Measurements from ENCODE around the gene ARHGAP10.

Gene ARHGAP10

GRCh38 chr4:147732518-147733235 lies 789 bp downstream of the ARHGAP10 start:
- no peak for DNase-seq (ENCODE audit: low read depth)

- no peak for DNase-seq (ENCODE audit: low read depth)
These were observed 1.9 kb downstream of the ARHGAP10 start for GRCh38 chr4:147733716-147734344.

- no peak for DNase-seq (ENCODE audit: low read depth)
These were observed 2.6 kb downstream of the ARHGAP10 start for GRCh38 chr4:147734496-147734895.

GRCh38 chr4:147735413-147736301 lies 3.8 kb downstream of the ARHGAP10 start:
- DNase-seq (ENCODE audit: low read depth), result no peak

- DNase-seq (ENCODE audit: low read depth), result no peak
These were observed 4.6 kb downstream of the ARHGAP10 start for GRCh38 chr4:147736458-147736857.

GRCh38 chr4:147737623-147738022 lies 5.7 kb downstream of the ARHGAP10 start:
- DNase-seq (ENCODE audit: low read depth), result no peak

GRCh38 chr4:147739239-147739823 lies 7.4 kb downstream of the ARHGAP10 start:
- no peak for DNase-seq (ENCODE audit: low read depth)

- no peak for DNase-seq (ENCODE audit: low read depth)
These were observed 8.3 kb downstream of the ARHGAP10 start for GRCh38 chr4:147740176-147740575.

- DNase-seq (ENCODE audit: low read depth), result no peak
These were observed 9.4 kb downstream of the ARHGAP10 start for GRCh38 chr4:147741190-147741788.

GRCh38 chr4:147747787-147748454 lies 16.0 kb downstream of the ARHGAP10 start:
- DNase-seq (ENCODE audit: low read depth), result no peak

GRCh38 chr4:147749811-147750321 lies 18.0 kb downstream of the ARHGAP10 start:
- no peak for DNase-seq (ENCODE audit: low read depth)

GRCh38 chr4:147753047-147753446 lies 21.2 kb downstream of the ARHGAP10 start:
- no peak for DNase-seq (ENCODE audit: low read depth)

- DNase-seq (ENCODE audit: low read depth), result no peak
These were observed 22.2 kb downstream of the ARHGAP10 start for GRCh38 chr4:147754037-147754445.

GRCh38 chr4:147755561-147756295 lies 23.8 kb downstream of the ARHGAP10 start:
- no peak for DNase-seq (ENCODE audit: low read depth)

- no peak for DNase-seq (ENCODE audit: low read depth)
These were observed 24.5 kb downstream of the ARHGAP10 start for GRCh38 chr4:147756417-147756816.

GRCh38 chr4:147760176-147760575 lies 28.3 kb downstream of the ARHGAP10 start:
- no peak for DNase-seq (ENCODE audit: low read depth)

- DNase-seq (ENCODE audit: low read depth), result no peak
These were observed 28.8 kb downstream of the ARHGAP10 start for GRCh38 chr4:147760695-147761094.

GRCh38 chr4:147761218-147761883 lies 29.5 kb downstream of the ARHGAP10 start:
- DNase-seq (ENCODE audit: low read depth), result no peak

GRCh38 chr4:147764337-147764736 lies 32.4 kb downstream of the ARHGAP10 start:
- no peak for DNase-seq (ENCODE audit: low read depth)

GRCh38 chr4:147765121-147765529 lies 33.2 kb downstream of the ARHGAP10 start:
- no peak for DNase-seq (ENCODE audit: low read depth)

All from T-helper 22 cell (primary cell).